Fibroblast of lung (primary cell): ENCODE results near the gene STARD7.

Experiments
- EZH2 ChIP-seq: IDR thresholded peaks from 2 replicates; pipeline ENCODE4 v1.5.1; 2012; ENCODE audit warnings: low read length, control low read depth, mild to moderate bottlenecking; ENCODE audit errors: missing control alignments
- TF ChIP-seq, protein P1 (sequence below), 2 donors: IDR thresholded peaks in 1 of 2; conservative IDR thresholded peaks in 1 of 2; 1 replicate in 1 of 2; 2 replicates in 1 of 2; pipeline ENCODE4 v1.5.1; 2011 to 2012; ENCODE audit warnings: low read length in 2 of 2, control low read depth in 1 of 2, inconsistent platforms in 1 of 2, low read depth in 1 of 2, mild to moderate bottlenecking in 1 of 2

GRCh38 chr2:96184989-96185388 lies 23.6 kb downstream of the STARD7 start:
- TF ChIP-seq, protein P1, sequence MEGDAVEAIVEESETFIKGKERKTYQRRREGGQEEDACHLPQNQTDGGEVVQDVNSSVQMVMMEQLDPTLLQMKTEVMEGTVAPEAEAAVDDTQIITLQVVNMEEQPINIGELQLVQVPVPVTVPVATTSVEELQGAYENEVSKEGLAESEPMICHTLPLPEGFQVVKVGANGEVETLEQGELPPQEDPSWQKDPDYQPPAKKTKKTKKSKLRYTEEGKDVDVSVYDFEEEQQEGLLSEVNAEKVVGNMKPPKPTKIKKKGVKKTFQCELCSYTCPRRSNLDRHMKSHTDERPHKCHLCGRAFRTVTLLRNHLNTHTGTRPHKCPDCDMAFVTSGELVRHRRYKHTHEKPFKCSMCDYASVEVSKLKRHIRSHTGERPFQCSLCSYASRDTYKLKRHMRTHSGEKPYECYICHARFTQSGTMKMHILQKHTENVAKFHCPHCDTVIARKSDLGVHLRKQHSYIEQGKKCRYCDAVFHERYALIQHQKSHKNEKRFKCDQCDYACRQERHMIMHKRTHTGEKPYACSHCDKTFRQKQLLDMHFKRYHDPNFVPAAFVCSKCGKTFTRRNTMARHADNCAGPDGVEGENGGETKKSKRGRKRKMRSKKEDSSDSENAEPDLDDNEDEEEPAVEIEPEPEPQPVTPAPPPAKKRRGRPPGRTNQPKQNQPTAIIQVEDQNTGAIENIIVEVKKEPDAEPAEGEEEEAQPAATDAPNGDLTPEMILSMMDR (conservative IDR thresholded peaks at IDR 0.05 in 1 of 2, IDR thresholded peaks at IDR 0.05 in 1 of 2; ENCODE audit: low read depth in 1 of 2, low read length in 2 of 2): no peak
- TF ChIP-seq EZH2: no peak
